HL-60 (cell line): ENCODE results near the gene OGN.

Source experiments
- DNase-seq, 2 experiments: peaks; one replicate each; pipeline ENCODE4 v3.0.0-alpha.2; 2010 to 2020; ENCODE audit warnings: low read depth in 1 of 2, low spot score in 1 of 2
- H3K27ac ChIP-seq: fragments of 250-450 bp; sonication (Bioruptor Pico); replicated peaks from 2 replicates; pipeline ENCODE4 v1.5.1; 2020; ENCODE audit warnings: mild to moderate bottlenecking, moderate library complexity
- H3K27me3 ChIP-seq: fragments of 250-450 bp; sonication (Bioruptor Pico); 2 replicates; pipeline ENCODE4 v1.5.1; 2021; ENCODE audit warnings: mild to moderate bottlenecking, moderate library complexity; ENCODE audit not compliant: insufficient read depth, poor library complexity, severe bottlenecking
- H3K4me3 ChIP-seq: replicated peaks from 2 replicates; pipeline ENCODE4 v1.5.1; 2011; ENCODE audit warnings: mild to moderate bottlenecking, control low read depth, low read length; ENCODE audit not compliant: insufficient read depth
- GABPA ChIP-seq: IDR thresholded peaks from 2 replicates; pipeline ENCODE4 v1.6.1; 2012; ENCODE audit warnings: low read depth
- POLR2AphosphoS5 ChIP-seq: IDR thresholded peaks from 2 replicates; pipeline ENCODE4 v1.6.1; 2012; ENCODE audit warnings: low read depth
- SPI1 ChIP-seq: IDR thresholded peaks from 2 replicates; pipeline ENCODE4 v1.6.1; 2012; ENCODE audit warnings: low read depth, mild to moderate bottlenecking, borderline replicate concordance
- TF ChIP-seq, protein P1 (sequence below): IDR thresholded peaks from one replicate; pipeline ENCODE4 v1.5.1; 2011; ENCODE audit warnings: low read length, control low read depth, inconsistent platforms; ENCODE audit not compliant: insufficient read depth
- TF ChIP-seq, protein P2 (sequence below): IDR thresholded peaks from 2 replicates; pipeline ENCODE4 v1.6.1; 2012; ENCODE audit warnings: low read depth; ENCODE audit not compliant: insufficient replicate concordance

Gene OGN

DNA sequence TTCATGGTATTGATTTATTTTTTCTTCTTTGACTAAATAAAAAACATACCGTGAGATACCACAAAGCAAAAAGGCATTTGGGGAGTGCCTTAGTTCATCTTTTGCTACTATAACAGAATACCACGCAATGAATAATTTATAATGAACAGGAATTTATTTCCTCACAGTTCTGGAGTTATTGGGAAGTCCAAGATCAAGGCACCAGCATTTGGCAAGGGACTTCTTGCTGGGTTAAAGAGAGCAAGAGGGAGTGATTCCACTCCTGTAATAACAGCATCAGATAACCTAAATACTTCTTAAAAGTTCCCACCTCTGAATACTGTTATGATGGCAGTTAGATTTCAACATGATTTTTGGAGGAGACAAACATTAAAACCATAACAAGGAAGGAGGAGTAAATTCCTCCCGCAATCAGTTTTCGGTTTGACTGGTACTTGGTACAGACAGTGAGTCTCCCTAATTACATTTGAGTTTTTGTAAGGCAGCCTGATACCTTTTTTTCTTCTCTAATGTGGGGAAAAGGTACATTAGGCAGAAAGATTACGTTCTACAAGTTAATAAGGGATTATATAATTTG is 28.7 kb upstream of the OGN start:
- no peak for DNase-seq
- Histone ChIP-seq H3K27ac (no peak overlapping the region), H3K27me3 (no peaks in the 10 kb centered on the region), H3K4me3 (no peak overlapping the region)
- TF ChIP-seq SPI1 (no peak), POLR2AphosphoS5 (no peak), GABPA (no peak)
- TF ChIP-seq, protein P1, sequence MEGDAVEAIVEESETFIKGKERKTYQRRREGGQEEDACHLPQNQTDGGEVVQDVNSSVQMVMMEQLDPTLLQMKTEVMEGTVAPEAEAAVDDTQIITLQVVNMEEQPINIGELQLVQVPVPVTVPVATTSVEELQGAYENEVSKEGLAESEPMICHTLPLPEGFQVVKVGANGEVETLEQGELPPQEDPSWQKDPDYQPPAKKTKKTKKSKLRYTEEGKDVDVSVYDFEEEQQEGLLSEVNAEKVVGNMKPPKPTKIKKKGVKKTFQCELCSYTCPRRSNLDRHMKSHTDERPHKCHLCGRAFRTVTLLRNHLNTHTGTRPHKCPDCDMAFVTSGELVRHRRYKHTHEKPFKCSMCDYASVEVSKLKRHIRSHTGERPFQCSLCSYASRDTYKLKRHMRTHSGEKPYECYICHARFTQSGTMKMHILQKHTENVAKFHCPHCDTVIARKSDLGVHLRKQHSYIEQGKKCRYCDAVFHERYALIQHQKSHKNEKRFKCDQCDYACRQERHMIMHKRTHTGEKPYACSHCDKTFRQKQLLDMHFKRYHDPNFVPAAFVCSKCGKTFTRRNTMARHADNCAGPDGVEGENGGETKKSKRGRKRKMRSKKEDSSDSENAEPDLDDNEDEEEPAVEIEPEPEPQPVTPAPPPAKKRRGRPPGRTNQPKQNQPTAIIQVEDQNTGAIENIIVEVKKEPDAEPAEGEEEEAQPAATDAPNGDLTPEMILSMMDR: no peak
- TF ChIP-seq, protein P2, sequence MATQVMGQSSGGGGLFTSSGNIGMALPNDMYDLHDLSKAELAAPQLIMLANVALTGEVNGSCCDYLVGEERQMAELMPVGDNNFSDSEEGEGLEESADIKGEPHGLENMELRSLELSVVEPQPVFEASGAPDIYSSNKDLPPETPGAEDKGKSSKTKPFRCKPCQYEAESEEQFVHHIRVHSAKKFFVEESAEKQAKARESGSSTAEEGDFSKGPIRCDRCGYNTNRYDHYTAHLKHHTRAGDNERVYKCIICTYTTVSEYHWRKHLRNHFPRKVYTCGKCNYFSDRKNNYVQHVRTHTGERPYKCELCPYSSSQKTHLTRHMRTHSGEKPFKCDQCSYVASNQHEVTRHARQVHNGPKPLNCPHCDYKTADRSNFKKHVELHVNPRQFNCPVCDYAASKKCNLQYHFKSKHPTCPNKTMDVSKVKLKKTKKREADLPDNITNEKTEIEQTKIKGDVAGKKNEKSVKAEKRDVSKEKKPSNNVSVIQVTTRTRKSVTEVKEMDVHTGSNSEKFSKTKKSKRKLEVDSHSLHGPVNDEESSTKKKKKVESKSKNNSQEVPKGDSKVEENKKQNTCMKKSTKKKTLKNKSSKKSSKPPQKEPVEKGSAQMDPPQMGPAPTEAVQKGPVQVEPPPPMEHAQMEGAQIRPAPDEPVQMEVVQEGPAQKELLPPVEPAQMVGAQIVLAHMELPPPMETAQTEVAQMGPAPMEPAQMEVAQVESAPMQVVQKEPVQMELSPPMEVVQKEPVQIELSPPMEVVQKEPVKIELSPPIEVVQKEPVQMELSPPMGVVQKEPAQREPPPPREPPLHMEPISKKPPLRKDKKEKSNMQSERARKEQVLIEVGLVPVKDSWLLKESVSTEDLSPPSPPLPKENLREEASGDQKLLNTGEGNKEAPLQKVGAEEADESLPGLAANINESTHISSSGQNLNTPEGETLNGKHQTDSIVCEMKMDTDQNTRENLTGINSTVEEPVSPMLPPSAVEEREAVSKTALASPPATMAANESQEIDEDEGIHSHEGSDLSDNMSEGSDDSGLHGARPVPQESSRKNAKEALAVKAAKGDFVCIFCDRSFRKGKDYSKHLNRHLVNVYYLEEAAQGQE: no peak

DNA sequence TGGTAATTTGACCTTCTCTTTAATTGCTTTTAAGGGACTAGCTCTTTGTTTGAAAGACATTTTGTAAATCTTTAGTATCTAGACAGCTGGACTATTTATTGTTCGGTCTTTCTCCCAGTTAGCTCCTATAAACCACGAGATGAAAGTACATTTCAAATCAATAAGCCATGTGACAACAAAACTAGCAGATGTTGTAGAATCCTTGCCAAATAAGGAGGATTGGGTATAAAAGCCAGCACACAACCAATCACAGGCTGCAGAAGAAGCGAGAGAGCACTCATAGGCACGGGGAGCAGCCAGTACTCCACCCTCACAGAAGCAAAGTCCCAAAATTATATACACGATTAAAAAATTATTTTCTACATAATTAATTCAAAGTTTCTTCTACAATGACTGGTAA is 28.0 kb upstream of the OGN start:
- H3K4me3 ChIP-seq: no peak overlapping the region
- no peak for DNase-seq
- no peak overlapping the region for H3K27ac ChIP-seq
- H3K27me3 ChIP-seq: no peaks in the 10 kb centered on the region
- TF ChIP-seq GABPA: no peak
- no peak for TF ChIP-seq SPI1
- TF ChIP-seq, protein P2: no peak
- no peak for TF ChIP-seq POLR2AphosphoS5
- TF ChIP-seq, protein P1: no peak

DNA sequence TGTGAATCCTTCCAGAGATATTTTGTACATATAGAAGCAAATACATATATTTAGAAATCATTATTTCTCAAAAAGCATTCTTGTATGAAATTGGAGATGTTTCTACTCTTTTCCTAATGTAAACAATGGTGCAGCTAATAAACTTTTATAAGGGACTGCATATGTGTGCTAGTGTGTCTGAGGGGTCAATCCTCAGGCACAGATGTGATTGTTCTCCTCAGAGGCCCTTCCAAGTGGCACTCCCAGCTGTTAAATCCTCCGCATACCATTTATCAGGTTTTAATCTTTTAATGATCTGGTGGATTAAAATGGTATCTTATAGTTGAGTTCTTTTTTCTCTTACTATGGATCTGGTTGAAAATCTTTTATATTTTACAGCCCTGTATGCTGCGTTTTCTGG is 25.5 kb upstream of the OGN start:
- DNase-seq: no peak
- no peaks in the 10 kb centered on the region for H3K27me3 ChIP-seq
- TF ChIP-seq, protein P1: no peak
- TF ChIP-seq SPI1: no peak
- no peak for TF ChIP-seq GABPA
- TF ChIP-seq, protein P2: no peak
- TF ChIP-seq POLR2AphosphoS5: no peak

More for the DNA sequence above, 25.5 kb upstream of the OGN start:
- Histone ChIP-seq H3K4me3 (no peak overlapping the region), H3K27ac (no peak overlapping the region)
